GM18870 (cell line): ENCODE results near the gene CYBA.

ENCODE experiments used
- ATAC-seq: cut with Tn5 transposase; IDR thresholded peaks from one replicate; pipeline ENCODE4 v1.9.1; 2021; ENCODE audit warnings: moderate library complexity; ENCODE audit not compliant: unreplicated experiment

CYBA gene

DNA sequence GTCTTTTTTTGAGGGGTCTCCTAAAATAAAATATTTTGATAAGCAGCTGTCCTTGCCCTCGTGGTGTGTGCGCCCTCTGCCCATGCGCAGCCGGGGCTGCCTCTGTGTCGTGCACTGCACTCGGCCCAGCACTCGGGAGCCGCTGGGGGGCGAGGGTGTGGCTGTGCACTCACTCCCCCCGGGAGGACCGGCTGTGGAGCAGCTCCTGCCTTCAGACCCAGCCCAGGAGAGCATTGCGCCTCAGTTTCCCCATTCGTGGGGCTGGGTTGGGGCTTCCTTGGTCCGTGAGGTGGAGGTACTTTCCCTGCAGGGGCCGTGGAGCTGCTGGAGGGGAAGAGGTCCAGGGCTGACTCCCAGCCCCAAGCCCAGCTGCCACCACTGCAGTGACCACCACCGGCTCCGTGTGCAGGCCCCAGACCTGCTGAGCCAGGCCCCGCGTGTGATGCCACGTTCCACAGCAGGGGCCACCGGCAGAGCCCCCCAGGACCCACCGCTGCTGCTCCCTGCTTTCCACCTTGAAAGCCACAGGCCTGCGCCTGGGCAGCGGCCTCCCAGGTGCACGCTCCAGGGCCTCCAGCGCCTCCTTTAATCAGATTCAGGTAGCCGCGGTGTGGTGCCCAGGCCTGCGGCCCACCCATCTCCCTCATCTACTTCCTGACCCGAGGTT lies 18.8 kb downstream of the CYBA start:
- no peak for ATAC-seq

DNA sequence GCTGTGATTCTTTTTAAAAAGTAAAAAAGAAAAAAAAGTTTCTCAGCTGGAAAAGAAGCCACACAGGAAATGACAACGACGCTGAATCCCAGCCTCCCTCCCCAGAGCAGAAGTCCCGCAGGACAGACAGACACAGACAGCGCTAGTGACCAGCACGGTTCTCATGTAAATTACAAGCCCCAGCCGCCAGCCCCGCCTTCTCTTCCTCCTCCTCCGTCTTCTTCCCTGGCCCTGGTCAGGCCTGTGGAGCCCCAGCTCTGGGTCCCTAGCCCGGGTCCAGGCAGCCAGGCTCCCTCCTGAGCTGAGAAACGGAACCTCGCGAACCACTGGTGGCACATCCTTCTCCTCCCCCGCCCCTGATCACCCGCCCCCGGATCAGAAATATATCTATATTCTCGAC lies 19.5 kb downstream of the CYBA start:
- ATAC-seq = no peak

DNA sequence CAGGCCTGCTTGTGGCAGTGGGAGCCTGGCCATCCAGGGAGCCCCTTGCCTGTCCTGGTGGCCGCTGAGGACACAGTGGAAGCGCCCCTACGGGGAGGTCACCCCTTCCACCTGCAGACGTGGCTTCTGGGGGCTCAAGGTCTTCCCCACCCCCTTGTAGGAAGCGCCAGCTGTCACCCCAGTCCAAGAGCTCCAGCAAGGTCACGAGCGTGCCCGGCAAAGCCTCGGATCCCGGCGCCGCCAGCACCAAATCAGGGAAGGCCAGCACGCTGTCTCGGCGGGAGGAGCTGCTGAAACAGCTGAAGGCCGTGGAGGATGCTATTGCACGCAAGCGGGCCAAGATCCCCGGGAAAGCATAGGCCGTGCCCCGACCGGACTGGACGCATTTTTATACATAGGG lies 19.9 kb downstream of the CYBA start:
- no peak for ATAC-seq

- no peak for ATAC-seq
These were observed 20.4 kb downstream of the CYBA start for GRCh38 chr16:88630433-88630832.

GRCh38 chr16:88629835-88630234 lies 21.0 kb downstream of the CYBA start:
- ATAC-seq = no peak

GRCh38 chr16:88628512-88628974 lies 22.3 kb downstream of the CYBA start:
- ATAC-seq = no peak

- no peak for ATAC-seq
These were observed 23.1 kb downstream of the CYBA start for GRCh38 chr16:88627531-88628411.

DNA sequence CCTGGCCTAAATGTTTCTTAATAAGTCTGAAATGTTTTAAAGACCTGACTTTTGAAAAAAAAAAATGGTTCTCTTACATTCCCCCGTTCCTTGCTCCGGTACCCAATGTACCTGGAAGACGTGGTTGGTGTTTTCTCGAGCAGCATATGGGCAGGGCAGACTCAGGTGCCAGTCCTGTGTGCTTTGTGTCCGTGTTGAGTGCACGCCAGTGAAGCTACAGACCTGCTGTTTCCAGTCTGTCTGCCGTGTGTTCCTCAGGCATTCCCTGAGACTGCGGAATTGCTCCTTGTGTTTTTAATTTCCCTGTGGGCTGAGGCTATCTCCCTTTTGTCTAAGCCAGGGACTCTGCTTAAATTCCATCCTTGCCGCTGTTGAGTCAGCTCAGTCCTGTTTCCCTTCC lies 24.2 kb downstream of the CYBA start:
- no peak for ATAC-seq

GRCh38 chr16:88624977-88625576 lies 25.8 kb downstream of the CYBA start:
- no peak for ATAC-seq

DNA sequence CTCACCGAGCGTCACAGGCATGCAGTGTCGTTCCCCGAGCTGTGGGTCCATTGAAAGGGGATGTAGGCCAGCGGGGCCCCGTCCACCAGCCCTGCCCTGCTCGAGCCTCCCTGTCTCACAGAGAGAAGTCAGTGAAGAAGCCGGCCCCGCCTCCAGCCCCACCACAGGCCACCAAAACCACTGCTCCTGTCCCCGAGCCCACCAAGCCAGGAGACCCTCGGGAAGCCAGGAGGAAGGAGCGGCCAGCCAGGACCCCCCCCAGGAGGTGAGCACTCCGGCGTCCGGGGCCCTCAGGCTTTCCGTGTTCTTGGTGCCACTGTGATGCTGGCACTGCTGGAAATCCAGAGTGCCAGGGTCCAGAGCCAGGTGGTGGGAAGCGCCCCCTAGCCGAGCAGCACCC lies 26.4 kb downstream of the CYBA start:
- ATAC-seq = no peak

DNA sequence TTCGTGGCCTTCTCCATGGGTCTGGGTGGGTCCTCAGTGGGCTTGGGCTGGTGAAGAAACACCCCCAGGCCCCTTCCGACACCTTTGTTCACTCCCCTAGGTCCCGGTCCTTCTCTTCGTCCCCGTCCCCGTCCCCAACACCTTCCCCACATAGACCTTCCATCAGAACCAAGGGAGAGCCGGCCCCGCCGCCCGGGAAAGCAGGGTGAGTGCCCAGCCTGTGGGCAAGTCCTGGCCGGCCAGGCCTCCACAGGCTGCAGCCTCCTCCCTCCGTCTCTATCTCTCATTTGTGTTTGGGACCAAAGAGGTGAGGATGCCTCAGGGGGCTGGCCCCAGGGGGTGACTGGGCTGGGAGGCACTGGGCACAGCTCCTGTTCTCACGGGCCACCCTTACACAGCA lies 27.0 kb downstream of the CYBA start:
- ATAC-seq = no peak

DNA sequence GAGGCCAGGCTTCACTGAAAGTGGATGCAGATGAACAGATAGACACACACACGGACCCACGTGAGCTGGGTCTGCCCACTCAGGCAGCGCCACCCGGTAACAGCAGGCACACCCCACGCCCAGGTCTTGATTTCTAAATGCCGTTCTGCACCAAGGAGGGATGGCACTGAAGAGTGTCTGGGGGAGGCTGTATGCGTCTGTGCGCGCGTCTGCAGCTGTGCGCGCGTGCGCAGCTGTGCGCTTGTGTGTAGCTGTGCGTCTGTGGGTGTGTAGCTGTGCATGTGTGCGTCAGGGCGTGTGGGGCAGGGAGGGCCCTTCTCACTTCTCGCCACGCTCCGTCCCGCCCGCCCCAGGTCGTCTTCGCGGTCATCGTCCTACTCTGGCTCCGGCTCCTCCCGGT lies 28.0 kb downstream of the CYBA start:
- ATAC-seq = no peak

DNA sequence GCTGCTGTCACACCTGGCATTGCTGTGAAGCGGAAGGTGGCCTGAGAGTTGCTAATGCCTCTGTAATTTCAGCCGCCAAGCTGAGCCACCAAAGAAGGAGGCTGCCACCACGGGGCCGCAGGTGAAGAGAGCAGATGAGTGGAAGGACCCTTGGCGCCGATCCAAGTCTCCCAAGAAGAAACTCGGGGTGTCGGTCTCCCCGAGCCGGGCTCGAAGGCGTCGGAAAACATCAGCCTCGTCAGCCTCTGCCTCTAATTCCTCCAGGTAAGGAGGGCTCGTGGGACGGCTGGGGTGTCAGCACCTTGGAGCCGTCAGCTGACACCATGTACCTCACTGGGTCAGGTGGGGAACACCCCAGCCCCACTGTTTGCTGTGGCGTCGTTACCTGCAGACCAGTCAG lies 28.7 kb downstream of the CYBA start:
- no peak for ATAC-seq

DNA sequence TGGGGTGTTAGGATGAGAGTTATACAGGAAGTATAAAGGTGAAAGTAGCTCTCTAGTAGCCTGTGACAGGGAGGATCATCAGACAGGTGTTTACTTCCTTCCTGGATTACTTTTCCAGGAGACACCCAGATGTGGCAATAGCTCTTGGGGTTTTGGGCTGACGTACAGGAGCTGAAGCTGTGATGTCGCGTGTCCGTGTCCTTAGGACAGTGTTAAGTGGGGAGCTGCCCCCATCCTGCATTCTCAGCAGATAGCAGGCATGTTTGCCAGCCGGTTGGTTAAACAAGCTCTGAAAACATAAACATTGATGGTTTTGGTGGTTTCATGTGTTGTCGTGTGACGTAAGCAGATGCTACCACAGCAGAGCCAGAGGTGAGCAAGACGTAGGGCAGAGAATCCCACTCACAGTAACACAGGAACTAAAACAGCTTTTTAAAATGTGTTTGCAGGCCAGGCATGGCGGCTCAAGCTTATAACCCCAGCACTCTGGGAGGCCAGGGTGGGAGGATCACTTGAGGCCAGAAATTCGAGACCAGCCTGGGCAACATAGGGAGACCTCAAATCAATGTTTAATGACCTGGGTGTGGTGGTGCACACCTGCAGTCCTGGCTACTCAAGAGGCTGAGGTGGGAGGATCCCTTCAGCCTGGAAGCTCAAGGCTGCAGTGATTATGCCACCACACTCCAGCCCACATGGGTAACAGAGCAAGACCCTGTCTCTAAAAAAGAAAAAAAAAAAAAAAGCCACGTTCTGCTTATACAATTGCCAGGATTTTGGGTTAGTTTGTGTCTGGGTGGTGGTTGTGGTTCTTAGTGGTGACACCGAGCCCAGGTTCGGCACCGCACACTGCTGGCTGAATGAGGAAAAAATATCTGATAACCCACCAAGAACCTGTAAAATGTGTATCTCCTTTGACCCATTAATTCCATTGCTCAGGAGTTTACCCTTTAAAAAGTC lies 30.7 kb downstream of the CYBA start:
- no peak for ATAC-seq

GRCh38 chr16:88618956-88619667 lies 31.7 kb downstream of the CYBA start:
- no peak for ATAC-seq

- no peak for ATAC-seq
These were observed 32.5 kb downstream of the CYBA start for GRCh38 chr16:88618182-88618955.

GRCh38 chr16:88617268-88618031 lies 33.4 kb downstream of the CYBA start:
- no peak for ATAC-seq

GRCh38 chr16:88616736-88617135 lies 34.1 kb downstream of the CYBA start:
- no peak for ATAC-seq

- ATAC-seq = no peak
These were observed 34.5 kb downstream of the CYBA start for GRCh38 chr16:88616320-88616719.
